ENCODE data around the gene GJB5.

The GJB5 gene

DNA sequence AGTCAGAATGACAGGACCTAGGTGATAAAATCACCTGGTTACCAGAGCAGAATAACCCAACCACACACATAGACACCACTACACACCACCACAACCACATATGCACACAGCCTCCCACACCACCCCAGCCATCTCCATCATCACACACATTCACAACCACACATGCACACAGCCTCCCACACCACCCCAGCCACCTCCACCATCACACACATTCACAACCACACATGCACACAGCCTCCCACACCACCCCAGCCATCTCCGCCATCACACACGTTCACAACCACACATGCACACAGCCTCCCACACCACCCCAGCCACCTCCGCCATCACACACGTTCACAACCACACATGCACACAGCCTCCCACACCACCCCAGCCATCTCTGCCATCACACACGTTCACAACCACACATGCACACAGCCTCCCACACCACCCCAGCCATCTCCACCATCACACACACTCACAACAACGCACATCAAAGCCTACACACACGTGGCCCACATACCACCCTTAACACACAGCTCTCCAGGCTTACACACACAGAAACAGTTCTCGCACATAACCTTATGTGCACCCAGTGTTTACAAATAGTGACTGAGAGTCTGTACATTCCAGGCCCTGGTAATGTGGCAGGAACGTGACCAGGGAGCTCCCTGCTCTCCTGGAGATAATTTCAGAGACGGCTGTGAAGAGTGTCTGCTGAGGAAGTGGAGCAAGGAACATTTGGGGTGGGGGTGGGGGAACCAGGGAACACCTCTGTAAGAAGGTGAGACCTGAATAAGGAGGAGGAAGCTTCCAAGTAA, 22.9 kb downstream of the GJB5 start:
- DNase-seq: no peak

GRCh38 chr1:34778381-34778780, 23.5 kb downstream of the GJB5 start:
- no peak for DNase-seq

- DNase-seq: no peak
These were observed 24.2 kb downstream of the GJB5 start for GRCh38 chr1:34779005-34779404.

DNA sequence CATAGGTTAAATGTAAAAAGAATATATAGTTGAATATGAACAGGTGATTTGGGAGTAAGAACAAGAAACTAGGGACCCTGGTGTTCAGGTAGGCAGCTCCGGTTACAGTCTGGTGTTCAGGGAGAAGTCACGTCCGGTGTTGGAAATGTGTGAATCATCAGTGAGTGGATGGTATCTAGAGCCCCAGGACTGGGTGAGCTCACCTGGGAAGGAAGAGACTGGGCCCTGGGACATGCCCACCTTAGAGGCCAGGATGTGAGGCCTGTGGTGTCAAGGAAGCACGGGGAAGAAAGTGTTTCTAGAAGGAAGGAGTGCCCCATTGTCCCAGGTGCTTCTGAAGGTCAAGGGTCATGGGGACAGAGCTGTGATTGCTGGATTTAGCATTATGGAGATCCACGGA, 24.7 kb downstream of the GJB5 start:
- no peak for DNase-seq

DNA sequence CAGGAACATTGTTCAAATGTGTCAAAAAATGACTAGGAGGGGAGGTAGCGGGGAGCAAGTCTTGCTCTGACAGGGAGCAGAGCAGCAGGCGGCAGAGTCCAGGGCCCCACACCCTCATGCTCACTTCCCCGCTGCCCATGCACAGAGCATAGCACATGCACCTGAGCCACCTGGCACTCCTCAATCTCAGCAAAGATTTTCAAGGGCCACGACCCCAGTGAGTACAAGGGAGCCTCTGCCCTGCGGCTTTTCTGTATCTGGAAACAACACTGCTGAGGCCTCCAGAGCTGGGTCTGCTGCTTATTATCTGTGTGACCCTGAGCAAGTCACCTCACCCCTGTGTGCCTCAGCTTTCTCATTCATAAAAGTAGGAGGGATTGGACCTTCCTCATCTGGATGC, 25.1 kb downstream of the GJB5 start:
- DNase-seq: no peak

GRCh38 chr1:34780528-34780927, 25.7 kb downstream of the GJB5 start:
- no peak for DNase-seq

DNA sequence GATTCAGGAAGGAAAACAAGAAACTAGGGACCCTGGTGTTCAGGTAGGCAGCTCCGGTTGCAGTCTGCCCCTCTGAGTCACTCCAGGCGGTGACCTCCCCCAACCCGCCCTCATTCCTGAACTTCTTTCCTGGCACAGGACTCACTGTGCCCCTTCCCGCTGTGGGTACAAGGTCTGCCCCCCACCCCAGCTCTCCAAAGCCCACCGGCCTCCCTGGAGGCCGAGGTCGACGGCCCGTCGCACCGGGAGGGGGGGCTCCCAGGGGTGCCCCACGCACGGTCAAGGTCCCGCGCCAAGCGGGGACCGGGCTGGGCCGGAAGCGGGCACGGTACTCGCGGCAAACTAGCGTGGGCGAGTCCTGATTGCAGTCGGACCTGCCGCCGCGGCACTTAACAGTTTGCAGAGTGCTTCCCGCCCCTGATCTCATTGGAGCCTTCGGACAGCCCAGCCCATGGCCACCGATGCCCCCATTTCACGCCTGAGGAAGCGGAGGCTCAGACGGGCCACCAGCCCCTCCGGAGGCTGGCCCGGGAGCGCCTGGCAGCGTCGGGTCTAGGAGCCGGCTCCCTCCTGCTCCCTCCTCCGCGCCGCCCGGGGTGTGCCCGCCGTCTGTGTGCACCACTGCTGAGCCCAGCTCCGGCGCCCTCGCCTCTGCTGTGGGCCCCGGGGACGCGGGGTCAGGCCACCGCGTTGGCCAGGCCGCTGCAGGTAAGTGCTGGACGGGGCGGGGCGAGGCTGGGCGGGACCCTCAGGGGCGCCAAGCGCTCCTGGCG, 26.4 kb downstream of the GJB5 start, which contains the start of gene GJB3:
Gene GJB3 (plus strand): TSS at position 144 of the 773 bp plus-strand sequence. CDS start 3,549 bp downstream, outside the sequence.
- no peak for DNase-seq

DNA sequence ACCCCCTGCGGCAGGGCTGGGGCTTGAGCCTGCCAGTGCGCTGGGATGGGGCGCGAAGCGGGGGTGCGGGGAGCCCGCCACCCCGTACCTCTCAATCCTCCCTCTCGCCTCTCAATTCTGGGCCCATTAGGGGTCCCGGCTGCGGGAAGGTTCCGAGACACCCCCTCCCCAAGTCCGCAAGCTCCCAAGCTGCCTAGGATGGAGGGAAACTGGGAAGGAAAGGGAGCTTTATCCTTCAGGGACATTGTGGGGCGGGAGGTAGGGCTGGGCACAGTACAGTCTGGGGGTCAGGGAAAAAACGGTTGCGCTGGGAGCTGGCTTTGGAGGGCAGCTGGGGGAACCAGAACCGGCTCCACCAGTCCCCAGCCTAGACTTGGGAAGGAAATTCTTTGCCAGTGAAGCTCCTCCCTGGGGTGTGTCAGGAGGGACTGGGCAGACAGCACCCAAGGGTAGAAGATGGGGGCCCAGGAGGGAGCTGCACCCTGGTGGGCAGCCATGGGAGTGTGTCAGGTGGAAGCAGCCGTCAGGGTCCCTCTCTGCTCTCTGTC, 27.1 kb downstream of the GJB5 start:
- DNase-seq: no peak

DNA sequence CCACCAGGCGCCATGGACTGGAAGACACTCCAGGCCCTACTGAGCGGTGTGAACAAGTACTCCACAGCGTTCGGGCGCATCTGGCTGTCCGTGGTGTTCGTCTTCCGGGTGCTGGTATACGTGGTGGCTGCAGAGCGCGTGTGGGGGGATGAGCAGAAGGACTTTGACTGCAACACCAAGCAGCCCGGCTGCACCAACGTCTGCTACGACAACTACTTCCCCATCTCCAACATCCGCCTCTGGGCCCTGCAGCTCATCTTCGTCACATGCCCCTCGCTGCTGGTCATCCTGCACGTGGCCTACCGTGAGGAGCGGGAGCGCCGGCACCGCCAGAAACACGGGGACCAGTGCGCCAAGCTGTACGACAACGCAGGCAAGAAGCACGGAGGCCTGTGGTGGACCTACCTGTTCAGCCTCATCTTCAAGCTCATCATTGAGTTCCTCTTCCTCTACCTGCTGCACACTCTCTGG, 29.9 kb downstream of the GJB5 start:
- peak; percentile 35 for DNase-seq

GRCh38 chr1:34785231-34785874, 30.5 kb downstream of the GJB5 start:
- no peak for DNase-seq

GRCh38 chr1:34785875-34786470, 31.1 kb downstream of the GJB5 start:
- DNase-seq: no peak

DNA sequence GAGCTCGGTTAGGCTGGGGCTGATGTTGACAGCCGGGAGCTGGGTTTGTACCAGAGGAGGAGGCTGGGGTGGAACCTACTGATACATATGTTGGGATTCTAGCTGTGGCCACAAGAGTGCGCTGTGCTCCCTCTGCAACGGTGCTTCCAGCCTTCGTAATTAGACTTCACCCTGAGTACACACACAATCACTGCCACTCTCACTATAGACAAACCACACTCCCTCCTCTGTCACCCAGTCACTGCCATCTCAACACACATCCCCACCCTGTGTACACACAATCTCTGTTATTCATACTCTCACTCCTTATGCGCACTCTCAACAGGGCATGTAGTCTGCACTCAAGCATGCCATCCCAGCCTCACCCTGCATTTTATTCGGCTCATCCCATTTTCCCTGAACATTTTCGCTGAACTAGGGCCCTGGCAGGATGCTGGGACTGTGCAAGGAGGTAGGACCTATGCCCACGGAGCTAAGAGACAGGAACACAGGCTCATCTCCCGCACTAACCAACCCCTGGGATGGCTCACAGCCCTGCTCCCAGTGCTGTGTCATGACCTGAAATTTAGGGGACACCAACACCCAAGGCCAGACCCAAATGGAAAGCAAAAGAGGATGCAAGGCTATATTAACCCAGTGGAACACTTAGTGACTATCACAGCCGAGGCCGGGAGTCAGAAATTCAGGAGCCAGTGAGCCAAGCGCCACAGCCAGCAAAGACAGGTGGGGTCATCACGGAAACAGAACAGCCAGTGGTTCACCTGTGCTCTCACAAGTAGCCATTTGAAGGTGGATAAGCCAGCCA, 31.9 kb downstream of the GJB5 start:
- DNase-seq: peak; percentile 52

GRCh38 chr1:34787461-34788420, 32.9 kb downstream of the GJB5 start:
- no peak for DNase-seq

- no peak for DNase-seq
These were observed 36.1 kb downstream of the GJB5 start for GRCh38 chr1:34790985-34791384.

- DNase-seq: no peak
These were observed 37.6 kb downstream of the GJB5 start for GRCh38 chr1:34792424-34792823.

DNA sequence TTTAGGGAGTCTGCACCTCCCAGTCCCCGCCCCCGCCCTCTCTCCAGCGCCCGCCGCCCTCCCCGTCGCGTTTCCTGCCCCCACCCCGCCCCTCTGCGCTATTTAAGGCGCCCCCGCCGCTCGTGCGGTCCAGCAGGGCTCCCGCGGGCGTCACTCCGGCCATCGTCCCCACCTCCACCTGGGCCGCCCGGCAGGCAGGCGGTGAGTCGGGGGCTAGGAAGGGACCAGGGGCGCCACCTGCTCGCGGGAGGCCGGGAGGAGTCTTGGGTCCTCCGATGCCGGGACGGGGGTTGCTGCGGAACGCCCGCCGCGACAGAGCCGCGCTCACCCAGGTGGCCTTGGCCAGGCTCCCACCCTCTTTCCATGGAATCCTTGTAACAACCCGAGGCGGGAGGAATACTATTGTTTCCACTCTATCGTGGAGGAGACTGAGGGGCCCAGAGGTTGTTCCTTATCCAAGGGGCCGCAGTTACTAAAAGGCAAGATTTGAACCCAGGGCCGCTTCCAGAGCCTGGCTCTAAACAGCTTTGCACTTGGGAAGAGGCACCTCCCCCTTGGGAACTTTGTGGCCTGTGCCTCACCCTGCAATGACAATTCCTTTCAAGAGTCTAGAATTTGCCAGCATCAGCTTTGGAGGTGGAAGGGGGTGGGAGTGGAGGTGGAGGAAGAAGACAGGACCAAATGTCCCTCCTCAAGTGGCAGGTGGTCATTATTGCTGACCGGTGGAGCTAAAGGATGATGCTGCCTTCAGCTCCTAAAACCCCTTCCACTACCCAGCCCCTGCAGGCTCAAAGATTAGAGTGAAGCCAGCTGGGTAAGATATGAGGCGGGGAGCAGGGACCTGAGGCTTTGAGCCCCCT, 38.3 kb downstream of the GJB5 start, which contains the start of gene GJA4:
Gene GJA4 (plus strand): TSS at position 132 of the 860 bp plus-strand sequence. CDS start 1,215 bp downstream, outside the sequence.
- DNase-seq: no peak

DNA sequence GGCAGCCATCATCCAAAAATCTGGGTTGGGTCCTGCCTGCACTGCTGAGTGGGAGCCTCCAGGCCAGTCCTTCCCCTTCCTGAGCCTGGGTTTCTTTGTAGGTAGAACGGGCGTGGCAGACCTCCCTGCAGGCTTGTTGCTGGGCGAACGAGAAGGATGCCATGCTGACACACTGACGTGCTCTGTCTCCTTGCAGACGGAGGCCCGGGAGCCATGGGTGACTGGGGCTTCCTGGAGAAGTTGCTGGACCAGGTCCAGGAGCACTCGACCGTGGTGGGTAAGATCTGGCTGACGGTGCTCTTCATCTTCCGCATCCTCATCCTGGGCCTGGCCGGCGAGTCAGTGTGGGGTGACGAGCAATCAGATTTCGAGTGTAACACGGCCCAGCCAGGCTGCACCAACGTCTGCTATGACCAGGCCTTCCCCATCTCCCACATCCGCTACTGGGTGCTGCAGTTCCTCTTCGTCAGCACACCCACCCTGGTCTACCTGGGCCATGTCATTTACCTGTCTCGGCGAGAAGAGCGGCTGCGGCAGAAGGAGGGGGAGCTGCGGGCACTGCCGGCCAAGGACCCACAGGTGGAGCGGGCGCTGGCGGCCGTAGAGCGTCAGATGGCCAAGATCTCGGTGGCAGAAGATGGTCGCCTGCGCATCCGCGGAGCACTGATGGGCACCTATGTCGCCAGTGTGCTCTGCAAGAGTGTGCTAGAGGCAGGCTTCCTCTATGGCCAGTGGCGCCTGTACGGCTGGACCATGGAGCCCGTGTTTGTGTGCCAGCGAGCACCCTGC, 39.3 kb downstream of the GJB5 start:
- no peak for DNase-seq

GRCh38 chr1:34794790-34795180, 39.9 kb downstream of the GJB5 start:
- no peak for DNase-seq

GRCh38 chr1:34795916-34796315, 41.1 kb downstream of the GJB5 start:
- no peak for DNase-seq

Measured in MV-4-11 (cell line).